NCI-H2227 (cell line): ENCODE results near the gene BAG3.
A peak's percentile ranks its signal among the peaks of the same experiment; 100 is the strongest.

Source experiments
- DNase-seq: peaks from one replicate; lab custom pipeline; 2025; ENCODE audit not compliant: unreplicated experiment; lab: John Stamatoyannopoulos, UW

Gene BAG3

GRCh38 chr10:119725828-119726675 lies 74.9 kb downstream of the BAG3 start, which contains the start of gene INPP5F:
TSS of gene INPP5F (plus strand) at chr10:119726050. CDS start at chr10:119726263, 213 bp downstream.
- peak; percentile 95 for DNase-seq

- no peak for DNase-seq
These were observed 75.6 kb downstream of the BAG3 start for GRCh38 chr10:119726676-119727261.
